ENCODE data around the gene SULT1A2. TPM values are rescaled to one million over a fixed set of nuclear protein-coding genes. Genes with fewer than 3 reads are reported as not detected.

Gene SULT1A2
- total and polyA plus RNA-seq, 2 of the 13 experiments (the other 11 are each of a cell fraction or from before 2014, with no cell fraction given) = 33.0 to 34.2 TPM

GRCh38 chr16:28553776-28554633 is 42.8 kb downstream of the SULT1A2 start, which contains the start of gene SGF29 (continued):
- TF ChIP-seq ZNF530 (CRISPR knock-in tag; IDR thresholded peaks at IDR 0.05; ENCODE audit: low read depth) = no peak; the same call in none of the 2 replicates
- peak; percentile 91; the same call in 1 of the 2 replicates for TF ChIP-seq KDM3A (CRISPR knock-in tag; IDR thresholded peaks at IDR 0.05; ENCODE audit: low read depth)
- no peak for TF ChIP-seq ZNF879 (CRISPR knock-in tag; IDR thresholded peaks at IDR 0.05)
- no peak for TF ChIP-seq ZSCAN30 (CRISPR knock-in tag; IDR thresholded peaks at IDR 0.05)
- no peak for TF ChIP-seq TCF7L2 (IDR thresholded peaks at IDR 0.05; ENCODE audit: low read depth, low read length)
- TF ChIP-seq ZFP37 (CRISPR knock-in tag; IDR thresholded peaks at IDR 0.05; ENCODE audit: borderline replicate concordance) = no peak
- TF ChIP-seq AGO2 (optimal IDR thresholded peaks at IDR 0.05; ENCODE audit: low read depth, low read length) = peak; percentile 90
- peak; percentile 25; the same call in 1 of the 2 replicates for TF ChIP-seq HNF4G (IDR thresholded peaks at IDR 0.05; ENCODE audit: borderline replicate concordance, low read depth, low read length)
- TF ChIP-seq HNF4G (CRISPR knock-in tag; IDR thresholded peaks at IDR 0.05; ENCODE audit: borderline replicate concordance, low read depth) = no peak; the same call in 1 of the 2 replicates
- peak; percentile 87 for TF ChIP-seq MXD1 (CRISPR knock-in tag; IDR thresholded peaks at IDR 0.05)
- TF ChIP-seq ONECUT2 (CRISPR knock-in tag; IDR thresholded peaks at IDR 0.05) = 0 out of 2 replicates have a peak, but pooled peaks have one; percentile 38
- TF ChIP-seq ZFY (CRISPR knock-in tag; IDR thresholded peaks at IDR 0.05) = peak; percentile 98
- TF ChIP-seq, protein P1, sequence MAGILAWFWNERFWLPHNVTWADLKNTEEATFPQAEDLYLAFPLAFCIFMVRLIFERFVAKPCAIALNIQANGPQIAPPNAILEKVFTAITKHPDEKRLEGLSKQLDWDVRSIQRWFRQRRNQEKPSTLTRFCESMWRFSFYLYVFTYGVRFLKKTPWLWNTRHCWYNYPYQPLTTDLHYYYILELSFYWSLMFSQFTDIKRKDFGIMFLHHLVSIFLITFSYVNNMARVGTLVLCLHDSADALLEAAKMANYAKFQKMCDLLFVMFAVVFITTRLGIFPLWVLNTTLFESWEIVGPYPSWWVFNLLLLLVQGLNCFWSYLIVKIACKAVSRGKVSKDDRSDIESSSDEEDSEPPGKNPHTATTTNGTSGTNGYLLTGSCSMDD (CRISPR knock-in tag; IDR thresholded peaks at IDR 0.05) = no peak
- peak; percentile 93 for TF ChIP-seq TARDBP (CRISPR knock-in tag; IDR thresholded peaks at IDR 0.05)
- peak in 1 of 2 experiments; percentile 41; a peak in 1 of 4 replicates for TF ChIP-seq NR2F1 (CRISPR knock-in tag; IDR thresholded peaks at IDR 0.05)
- TF ChIP-seq ZNF781 (CRISPR knock-in tag; IDR thresholded peaks at IDR 0.05; ENCODE audit: borderline replicate concordance, not compliant biosample characterization) = peak; percentile 97
- TF ChIP-seq ZNF841 (CRISPR knock-in tag; IDR thresholded peaks at IDR 0.05; ENCODE audit: borderline replicate concordance) = no peak
- no peak for TF ChIP-seq MAFG (CRISPR knock-in tag; IDR thresholded peaks at IDR 0.05)
- TF ChIP-seq TRIM24 (CRISPR knock-in tag; IDR thresholded peaks at IDR 0.05) = no peak
- TF ChIP-seq IRX3 (CRISPR knock-in tag; IDR thresholded peaks at IDR 0.05; ENCODE audit: borderline replicate concordance, low read depth) = peak; percentile 89; the same call in 1 of the 2 replicates
- peak; percentile 81; the same call in 1 of the 2 replicates for TF ChIP-seq ELF3 (CRISPR knock-in tag; IDR thresholded peaks at IDR 0.05)
- peak; percentile 25 for TF ChIP-seq PHF5A (CRISPR knock-in tag; IDR thresholded peaks at IDR 0.05; ENCODE audit: low read depth, unreplicated experiment)
- TF ChIP-seq ZBTB7A (CRISPR knock-in tag; IDR thresholded peaks at IDR 0.05) = peak; percentile 94
- TF ChIP-seq, protein P2, sequence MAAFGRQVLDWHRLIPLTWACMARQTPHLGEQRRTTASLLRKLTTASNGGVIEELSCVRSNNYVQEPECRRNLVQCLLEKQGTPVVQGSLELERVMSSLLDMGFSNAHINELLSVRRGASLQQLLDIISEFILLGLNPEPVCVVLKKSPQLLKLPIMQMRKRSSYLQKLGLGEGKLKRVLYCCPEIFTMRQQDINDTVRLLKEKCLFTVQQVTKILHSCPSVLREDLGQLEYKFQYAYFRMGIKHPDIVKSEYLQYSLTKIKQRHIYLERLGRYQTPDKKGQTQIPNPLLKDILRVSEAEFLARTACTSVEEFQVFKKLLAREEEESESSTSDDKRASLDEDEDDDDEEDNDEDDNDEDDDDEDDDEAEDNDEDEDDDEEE (CRISPR knock-in tag; IDR thresholded peaks at IDR 0.05) = peak; percentile 95; the same call in 1 of the 2 replicates
- peak; percentile 84 for TF ChIP-seq HDAC2 (CRISPR knock-in tag; IDR thresholded peaks at IDR 0.05)
- TF ChIP-seq ZNF160 (CRISPR knock-in tag; IDR thresholded peaks at IDR 0.05) = peak; percentile 92; the same call in 1 of the 2 replicates
- no peak for TF ChIP-seq KAT2B (IDR thresholded peaks at IDR 0.05; ENCODE audit: borderline replicate concordance, low read depth, low read length)
- TF ChIP-seq SP5 (CRISPR knock-in tag; IDR thresholded peaks at IDR 0.05; ENCODE audit: borderline replicate concordance, low read depth) = peak; percentile 37
